ENCODE results near the gene RAD51AP1.

DNA sequence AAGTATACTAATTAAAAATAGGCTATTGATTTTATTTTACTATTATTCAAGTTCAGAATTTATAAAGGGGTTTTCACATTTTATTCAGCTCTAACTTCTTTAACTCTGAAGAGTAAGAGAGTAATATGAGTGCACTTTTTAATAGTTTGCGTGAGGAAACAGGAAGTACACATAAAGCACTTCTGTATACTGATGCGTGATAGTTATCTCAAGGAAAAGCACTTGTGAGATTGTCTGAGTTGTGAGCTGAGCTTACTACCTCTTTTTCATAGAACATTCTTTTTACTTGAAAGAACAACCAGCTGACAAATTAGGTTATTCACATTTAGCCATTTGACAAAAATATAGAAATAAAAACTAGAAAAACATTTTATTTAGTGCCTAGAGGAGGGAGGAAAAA is 1.9 kb downstream of the RAD51AP1 start:
- TF ChIP-seq, protein P1, sequence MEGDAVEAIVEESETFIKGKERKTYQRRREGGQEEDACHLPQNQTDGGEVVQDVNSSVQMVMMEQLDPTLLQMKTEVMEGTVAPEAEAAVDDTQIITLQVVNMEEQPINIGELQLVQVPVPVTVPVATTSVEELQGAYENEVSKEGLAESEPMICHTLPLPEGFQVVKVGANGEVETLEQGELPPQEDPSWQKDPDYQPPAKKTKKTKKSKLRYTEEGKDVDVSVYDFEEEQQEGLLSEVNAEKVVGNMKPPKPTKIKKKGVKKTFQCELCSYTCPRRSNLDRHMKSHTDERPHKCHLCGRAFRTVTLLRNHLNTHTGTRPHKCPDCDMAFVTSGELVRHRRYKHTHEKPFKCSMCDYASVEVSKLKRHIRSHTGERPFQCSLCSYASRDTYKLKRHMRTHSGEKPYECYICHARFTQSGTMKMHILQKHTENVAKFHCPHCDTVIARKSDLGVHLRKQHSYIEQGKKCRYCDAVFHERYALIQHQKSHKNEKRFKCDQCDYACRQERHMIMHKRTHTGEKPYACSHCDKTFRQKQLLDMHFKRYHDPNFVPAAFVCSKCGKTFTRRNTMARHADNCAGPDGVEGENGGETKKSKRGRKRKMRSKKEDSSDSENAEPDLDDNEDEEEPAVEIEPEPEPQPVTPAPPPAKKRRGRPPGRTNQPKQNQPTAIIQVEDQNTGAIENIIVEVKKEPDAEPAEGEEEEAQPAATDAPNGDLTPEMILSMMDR (IDR thresholded peaks at IDR 0.05), result no peak
- TF ChIP-seq POLR2A (IDR thresholded peaks at IDR 0.05), result no peak

All from prostate gland (tissue), 2 donors.